GM19452 (cell line): Measurements from ENCODE around the gene ZFP30.

Experiments used
- ATAC-seq: cut with Tn5 transposase; IDR thresholded peaks from one replicate; pipeline ENCODE4 v1.9.1; 2021; ENCODE audit not compliant: unreplicated experiment

The ZFP30 gene

GRCh38 chr19:37564624-37565369, 90.5 kb downstream of the ZFP30 start:
- no peak for ATAC-seq
